D721Med (cell line): ENCODE results near the gene ICAM2.
"Not testable (repeated sequence)": the region's sequence is repeated elsewhere in the genome, so short reads cannot be mapped to it uniquely, and the experiment has no call there.

ENCODE experiments used
- DNase-seq: peaks from one replicate; pipeline ENCODE4 v3.0.0; 2011; ENCODE audit warnings: low spot score; ENCODE audit not compliant: insufficient read length
- FAIRE-seq: peaks from 2 replicates; lab custom pipeline; 2011; peaks lifted over from hg19 to GRCh38; lab: Jason Lieb, UNC
- CTCF ChIP-seq: IDR thresholded peaks from 2 replicates; pipeline ENCODE4 v1.5.1; 2012; ENCODE audit warnings: mild to moderate bottlenecking, control low read depth; ENCODE audit not compliant: insufficient read depth; ENCODE audit errors: missing control alignments

The ICAM2 gene

GRCh38 chr17:64022611-64023063, 2.2 kb upstream of the ICAM2 start:
- DNase-seq (no peak), FAIRE-seq (no peak)
- no peak for TF ChIP-seq CTCF

- not testable (repeated sequence) for FAIRE-seq, DNase-seq
Measured at GRCh38 chr17:64019551-64019961, 877 bp downstream of the ICAM2 start.

- no peak for DNase-seq
- no peak for TF ChIP-seq CTCF
- FAIRE-seq: no peak
Measured at GRCh38 chr17:64017381-64017980, 3.0 kb downstream of the ICAM2 start.

- no peak for FAIRE-seq
- no peak for TF ChIP-seq CTCF
Measured at GRCh38 chr17:64016974-64017373, 3.5 kb downstream of the ICAM2 start.

GRCh38 chr17:64016231-64016784, 4.1 kb downstream of the ICAM2 start:
- DNase-seq (no peak), FAIRE-seq (no peak)
- no peak for TF ChIP-seq CTCF

More at GRCh38 chr17:64016974-64017373, 3.5 kb downstream of the ICAM2 start:
- DNase-seq: no peak

GRCh38 chr17:64015447-64015846, 5.0 kb downstream of the ICAM2 start:
- FAIRE-seq: no peak
- TF ChIP-seq CTCF: no peak

GRCh38 chr17:64009571-64010402, 10.6 kb downstream of the ICAM2 start:
- DNase-seq (no peak), FAIRE-seq (no peak)
- no peak for TF ChIP-seq CTCF

More at GRCh38 chr17:64015447-64015846, 5.0 kb downstream of the ICAM2 start:
- DNase-seq: no peak
